ENCODE results near the gene SAMSN1. TPM values are rescaled to one million over a fixed set of nuclear protein-coding genes. Genes with fewer than 3 reads are reported as not detected.

SAMSN1 gene
- total RNA-seq, 4 donors from 2014 or later: 0.29 to 3.0 (median 1.8) TPM

- Histone ChIP-seq H3K4me3 (no peak overlapping the region), H3K36me3 (no peaks in the 10 kb centered on the region), H3K27me3 (no peaks in the 10 kb centered on the region), H3K4me1 (no peaks in the 10 kb centered on the region), H3K9me3 (no peaks in the 10 kb centered on the region), H3K27ac (no peak overlapping the region)
- TF ChIP-seq POLR2A (IDR thresholded peaks at IDR 0.05) (no peak), CTCF (IDR thresholded peaks at IDR 0.05) (no peak)
- DNase-seq: no peak
- intact Hi-C loops (cut with DNase I; ENCODE audit: low total_unique reads): no loop called here
Observed at GRCh38 chr21:14566894-14567293, 20.8 kb upstream of the SAMSN1 start.

GRCh38 chr21:14562959-14563358, 16.8 kb upstream of the SAMSN1 start:
- TF ChIP-seq POLR2A (IDR thresholded peaks at IDR 0.05): no peak
- no peak for TF ChIP-seq CTCF (IDR thresholded peaks at IDR 0.05)

GRCh38 chr21:14560555-14560954, 14.4 kb upstream of the SAMSN1 start:
- Histone ChIP-seq H3K27ac (no peak overlapping the region), H3K27me3 (no peaks in the 10 kb centered on the region), H3K9me3 (no peaks in the 10 kb centered on the region), H3K4me1 (no peaks in the 10 kb centered on the region), H3K36me3 (no peaks in the 10 kb centered on the region), H3K4me3 (no peak overlapping the region)
- TF ChIP-seq POLR2A (IDR thresholded peaks at IDR 0.05) (no peak), CTCF (IDR thresholded peaks at IDR 0.05) (no peak)
- intact Hi-C loops (cut with DNase I; ENCODE audit: low total_unique reads): no loop called here
- no peak for DNase-seq

More at GRCh38 chr21:14562959-14563358, 16.8 kb upstream of the SAMSN1 start:
- intact Hi-C loops (cut with DNase I; ENCODE audit: low total_unique reads): no loop called here
- Histone ChIP-seq H3K27ac (no peak overlapping the region), H3K4me1 (no peaks in the 10 kb centered on the region), H3K36me3 (no peaks in the 10 kb centered on the region), H3K9me3 (no peaks in the 10 kb centered on the region), H3K4me3 (no peak overlapping the region), H3K27me3 (no peaks in the 10 kb centered on the region)
- no peak for DNase-seq

- H3K4me3 ChIP-seq: no peak overlapping the region
- no peaks in the 10 kb centered on the region for H3K9me3 ChIP-seq
- intact Hi-C loops (cut with DNase I; ENCODE audit: low total_unique reads): no loop called here
- no peaks in the 10 kb centered on the region for H3K4me1 ChIP-seq
- no peak overlapping the region for H3K27ac ChIP-seq
- TF ChIP-seq CTCF (IDR thresholded peaks at IDR 0.05): no peak
- TF ChIP-seq POLR2A (IDR thresholded peaks at IDR 0.05): no peak
- no peak for DNase-seq
- H3K36me3 ChIP-seq: no peaks in the 10 kb centered on the region
- no peaks in the 10 kb centered on the region for H3K27me3 ChIP-seq
Observed at GRCh38 chr21:14560139-14560538, 14.0 kb upstream of the SAMSN1 start.

GRCh38 chr21:14559102-14559501, 13.0 kb upstream of the SAMSN1 start:
- no peak for TF ChIP-seq CTCF (IDR thresholded peaks at IDR 0.05)
- no peak for TF ChIP-seq POLR2A (IDR thresholded peaks at IDR 0.05)
- DNase-seq: no peak
- H3K27ac ChIP-seq: no peak overlapping the region
- H3K4me1 ChIP-seq: no peaks in the 10 kb centered on the region
- H3K27me3 ChIP-seq: no peaks in the 10 kb centered on the region
- no peak overlapping the region for H3K4me3 ChIP-seq
- no peaks in the 10 kb centered on the region for H3K36me3 ChIP-seq
- H3K9me3 ChIP-seq: no peaks in the 10 kb centered on the region
- intact Hi-C loops (cut with DNase I; ENCODE audit: low total_unique reads): no loop called here

Measured in uterus (tissue), 4 donors.